A549 (cell line): Measurements from ENCODE around the gene DNPEP. TPM values are rescaled to one million over a fixed set of nuclear protein-coding genes. Genes with fewer than 3 reads are reported as not detected.

ENCODE experiments used
- ATAC-seq, 2 experiments: fragments of 200-7000 bp in 1 of 2; fragments of >200 bp in 1 of 2; cut with Nextera tagmentation in 1 of 2; cut with Tn5 transposase in 1 of 2; 3 replicates each; pipeline versions ENCODE4 v1.8.0 to v1.9.1; 2018 to 2020; ENCODE audit warnings: mild to moderate bottlenecking in 1 of 2, moderate library complexity in 1 of 2
- CTCF ChIA-PET: fragments of 300-600 bp; sonication (Branson Sonifier 250); formaldehyde crosslinking; extraction: SDS; loops from one replicate; lab custom pipeline; 2021; ENCODE audit warnings: antibody characterized with exemption, inconsistent platforms; lab: Yijun Ruan, JAX
- POLR2A ChIA-PET: fragments of 350-600 bp; formaldehyde crosslinking; extraction: SDS; loops from one replicate; lab custom pipeline; 2021; ENCODE audit warnings: antibody characterized with exemption, inconsistent platforms; lab: Yijun Ruan, JAX
- DNase-seq, 2 experiments: peaks; one replicate each; pipeline versions ENCODE4 v3.0.0 to v3.0.0-alpha.2; 2011 to 2016; ENCODE audit warnings: low read depth in 1 of 2, low spot score in 1 of 2
- FAIRE-seq: peaks from 2 replicates; lab custom pipeline; 2011; peaks lifted over from hg19 to GRCh38; lab: Jason Lieb, UNC
- H3K27ac ChIP-seq, 2 experiments: fragments of >200 bp; sonication (Bioruptor Twin); formaldehyde crosslinking; 3 replicates each; pipeline ENCODE4 v1.5.1; 2016 to 2017
- H3K4me1 ChIP-seq: fragments of >200 bp; sonication (Bioruptor Twin); formaldehyde crosslinking; 3 replicates; pipeline ENCODE4 v1.6.1; 2016
- H3K4me2 ChIP-seq: fragments of >200 bp; sonication (Bioruptor Twin); formaldehyde crosslinking; 3 replicates; pipeline ENCODE4 v1.6.1; 2016
- H3K4me3 ChIP-seq: fragments of >200 bp; sonication (Bioruptor Twin); formaldehyde crosslinking; 3 replicates; pipeline ENCODE4 v1.5.1; 2016
- H3K9me3 ChIP-seq: fragments of >200 bp; sonication (Bioruptor Twin); formaldehyde crosslinking; 3 replicates; pipeline ENCODE4 v1.6.1; 2016
- ATOH8 ChIP-seq: fragments of 250-450 bp; sonication (Bioruptor Pico); IDR thresholded peaks from 2 replicates; pipeline ENCODE4 v1.5.0; 2020; ENCODE audit warnings: low read depth, mild to moderate bottlenecking, moderate library complexity
- BHLHE40 ChIP-seq: IDR thresholded peaks from 2 replicates; pipeline ENCODE4 v1.6.1; 2012; ENCODE audit warnings: low read depth, low read length, inconsistent platforms
- CBX2 ChIP-seq: fragments of 200-600 bp; sonication (generic); IDR thresholded peaks from 2 replicates; pipeline ENCODE4 v1.6.1; 2016; ENCODE audit warnings: low read depth, mild to moderate bottlenecking, borderline replicate concordance
- CBX8 ChIP-seq: fragments of 200-600 bp; sonication (generic); IDR thresholded peaks from 2 replicates; pipeline ENCODE4 v1.6.1; 2016
- CHD4 ChIP-seq: fragments of 200-600 bp; sonication (generic); IDR thresholded peaks from 2 replicates; pipeline ENCODE4 v1.6.1; 2016; ENCODE audit warnings: antibody characterized with exemption, mild to moderate bottlenecking, borderline replicate concordance
- E2F6 ChIP-seq: IDR thresholded peaks from 2 replicates; pipeline ENCODE4 v1.6.1; 2012; ENCODE audit warnings: low read depth, borderline replicate concordance
- FOSB ChIP-seq: fragments of 250-450 bp; sonication (Bioruptor Pico); IDR thresholded peaks from 2 replicates; pipeline ENCODE4 v1.5.0; 2020; ENCODE audit warnings: mild to moderate bottlenecking, moderate library complexity
- FOXS1 ChIP-seq: fragments of 250-450 bp; sonication (Bioruptor Pico); IDR thresholded peaks from 2 replicates; pipeline ENCODE4 v1.5.0; 2020; ENCODE audit warnings: mild to moderate bottlenecking, moderate library complexity
- HDAC2 ChIP-seq: fragments of 200-600 bp; sonication (generic); IDR thresholded peaks from 2 replicates; pipeline ENCODE4 v1.6.1; 2016
- HOXA7 ChIP-seq: fragments of 250-450 bp; sonication (Bioruptor Pico); IDR thresholded peaks from 2 replicates; pipeline ENCODE4 v1.5.0; 2020; ENCODE audit warnings: mild to moderate bottlenecking, moderate library complexity
- HOXB5 ChIP-seq: fragments of 250-450 bp; sonication (Bioruptor Pico); IDR thresholded peaks from 2 replicates; pipeline ENCODE4 v1.5.0; 2020; ENCODE audit warnings: mild to moderate bottlenecking, moderate library complexity
- JUN ChIP-seq, 2 experiments: fragments of >200 bp; sonication (Bioruptor Twin); formaldehyde crosslinking; IDR thresholded peaks; 2 replicates in 1 of 2; 3 replicates in 1 of 2; pipeline ENCODE4 v1.6.1; 2016 to 2017
- MYC ChIP-seq: IDR thresholded peaks from 2 replicates; pipeline ENCODE4 v1.6.1; 2012; ENCODE audit warnings: mild to moderate bottlenecking, inconsistent platforms, low read length, improper control_type of control experiment, borderline replicate concordance
- PHF8 ChIP-seq: fragments of 200-600 bp; sonication (generic); IDR thresholded peaks from 2 replicates; pipeline ENCODE4 v1.6.1; 2016; ENCODE audit warnings: low read depth, mild to moderate bottlenecking, antibody characterized with exemption, moderate library complexity, borderline replicate concordance
- POLR2AphosphoS2 ChIP-seq: conservative IDR thresholded peaks from 2 replicates; pipeline ENCODE4 v1.6.1; 2012; ENCODE audit warnings: low read length, improper control_type of control experiment, inconsistent platforms
- RAD21 ChIP-seq, 2 experiments: fragments of >200 bp in 1 of 2; sonication (Bioruptor Twin) in 1 of 2; formaldehyde crosslinking in 1 of 2; IDR thresholded peaks in 1 of 2; conservative IDR thresholded peaks in 1 of 2; 2 replicates in 1 of 2; 3 replicates in 1 of 2; pipeline ENCODE4 v1.6.1; 2012 to 2018; ENCODE audit warnings: inconsistent platforms in 1 of 2
- RARB ChIP-seq: fragments of 250-450 bp; sonication (Bioruptor Pico); IDR thresholded peaks from 2 replicates; pipeline ENCODE4 v1.8.0; 2021; ENCODE audit warnings: mild to moderate bottlenecking, moderate library complexity
- RCOR1 ChIP-seq: fragments of 150-350 bp; IDR thresholded peaks from 2 replicates; pipeline ENCODE4 v1.6.1; 2014; ENCODE audit warnings: antibody characterized with exemption, low read length, low read depth
- RNF2 ChIP-seq: fragments of 200-600 bp; sonication (generic); IDR thresholded peaks from 2 replicates; pipeline ENCODE4 v1.6.1; 2016; ENCODE audit warnings: low read depth, mild to moderate bottlenecking, antibody characterized with exemption, moderate library complexity, borderline replicate concordance
- SMC3 ChIP-seq: fragments of >200 bp; sonication (Bioruptor Twin); formaldehyde crosslinking; IDR thresholded peaks from 3 replicates; pipeline ENCODE4 v1.6.1; 2018; ENCODE audit warnings: inconsistent platforms
- TFCP2L1 ChIP-seq: fragments of 250-450 bp; sonication (Bioruptor Pico); IDR thresholded peaks from 2 replicates; pipeline ENCODE4 v1.5.0; 2021; ENCODE audit warnings: mild to moderate bottlenecking
- ZSCAN20 ChIP-seq: fragments of 250-450 bp; sonication (Bioruptor Pico); IDR thresholded peaks from 2 replicates; pipeline ENCODE4 v1.8.0; 2022; ENCODE audit warnings: mild to moderate bottlenecking, moderate library complexity
- WGBS: methylation state at CpG from one replicate; pipeline ENCODE4 v1.1.6; 2017; ENCODE audit errors: missing lambda C conversion rate; 5-methylcytosine and 5-hydroxymethylcytosine counted together
- polyA plus RNA-seq, 4 experiments: library from polyadenylated mRNA; depleted of rRNA in 3 of 4; stranded (reverse); fragments of >200 nt; fragmentation: RNase III in 1 of 4; extraction: RNeasy Plus Mini Kit Qiagen cat#74134 plus additional on column Dnase treatment in 1 of 4; gene quantifications; 2 replicates in 3 of 4; 3 replicates in 1 of 4; pipeline ENCODE4 v1.2.3, GENCODE V29; 2011 to 2017
- TF ChIP-seq, protein P1 (sequence below): fragments of >200 bp; sonication (Bioruptor Twin); formaldehyde crosslinking; IDR thresholded peaks from 2 replicates; pipeline ENCODE4 v1.6.1; 2016
- TF ChIP-seq, protein P2 (sequence below): IDR thresholded peaks from 2 replicates; pipeline ENCODE4 v1.6.1; 2012
- TF ChIP-seq, protein P3 (sequence below): fragments of 450-650 bp; IDR thresholded peaks from 2 replicates; pipeline ENCODE4 v1.6.1; 2014; ENCODE audit warnings: antibody characterized with exemption
- TF ChIP-seq, protein P4 (sequence below): fragments of >200 bp; sonication (Bioruptor Twin); formaldehyde crosslinking; IDR thresholded peaks from 3 replicates; pipeline ENCODE4 v1.6.1; 2016

The DNPEP gene
- polyA plus RNA-seq, 2 of the 4 experiments (the other 2 are of a cell fraction): 29.0 to 40.9 TPM

- ATAC-seq (no peak), DNase-seq (no peak), FAIRE-seq (no peak)
- peaks cover 6% of the 10 kb centered on the region for H3K4me1 ChIP-seq
- POLR2A ChIA-PET: no interaction called here
- no peaks in the 10 kb centered on the region for H3K9me3 ChIP-seq
- no peak overlapping the region for H3K27ac ChIP-seq
- H3K4me3 ChIP-seq: no peak overlapping the region
- no peak for TF ChIP-seq MYC
- no peak for TF ChIP-seq CHD4
- TF ChIP-seq PHF8: no peak
- no peak for TF ChIP-seq CBX8
- TF ChIP-seq, all 56 proteins: peak for 0
- WGBS: 79% methylated on average over 9 of the region's 9 CpGs
- CTCF ChIA-PET: interaction anchor here (0.9 to 7.7 kb wide), 4 partner anchors 11 to 137 kb away, joined by 3 to 90 read pairs (median 16); no protein-coding TSS in a partner anchor
- H3K4me2 ChIP-seq: no peak overlapping the region
Measured at GRCh38 chr2:219392754-219393153, 5.0 kb upstream of the DNPEP start.

- peak overlapping the region; percentile 99 for H3K4me3 ChIP-seq
- POLR2A ChIA-PET: interaction anchor here (1.5 to 2.1 kb wide), 3 partner anchors 10 to 182 kb away, joined by 3 to 16 read pairs (median 7); partner anchors contain the start of genes GMPPA and ZFAND2B
- CTCF ChIA-PET: interaction anchor here (0.6 to 7.7 kb wide), 19 partner anchors 9 to 331 kb away, joined by 3 to 90 read pairs (median 4); partner anchors contain the start of genes CNPPD1 and DNAJB2
- H3K4me2 ChIP-seq: peak overlapping the region; percentile 91
- no peaks in the 10 kb centered on the region for H3K9me3 ChIP-seq
- 55% methylated on average over 6 of the region's 6 CpGs for WGBS
- ATAC-seq (no peak), DNase-seq (no peak), FAIRE-seq (no peak)
- H3K27ac ChIP-seq: peak overlapping the region; percentile 70 to 96
- no peak for TF ChIP-seq RARB (CRISPR knock-in tag)
- TF ChIP-seq HOXB5: no peak
- no peak for TF ChIP-seq FOSB (CRISPR knock-in tag)
- no peak for TF ChIP-seq RAD21 (conservative IDR thresholded peaks at IDR 0.05 in 1 of 2, IDR thresholded peaks at IDR 0.05 in 1 of 2)
- TF ChIP-seq FOXS1: no peak
- no peak for TF ChIP-seq HOXA7
- no peak for TF ChIP-seq RCOR1
- TF ChIP-seq CHD4: no peak
- TF ChIP-seq HDAC2: no peak
- no peak for TF ChIP-seq POLR2AphosphoS2
- TF ChIP-seq, protein P1, sequence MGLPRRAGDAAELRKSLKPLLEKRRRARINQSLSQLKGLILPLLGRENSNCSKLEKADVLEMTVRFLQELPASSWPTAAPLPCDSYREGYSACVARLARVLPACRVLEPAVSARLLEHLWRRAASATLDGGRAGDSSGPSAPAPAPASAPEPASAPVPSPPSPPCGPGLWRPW: no peak
- TF ChIP-seq, protein P2, sequence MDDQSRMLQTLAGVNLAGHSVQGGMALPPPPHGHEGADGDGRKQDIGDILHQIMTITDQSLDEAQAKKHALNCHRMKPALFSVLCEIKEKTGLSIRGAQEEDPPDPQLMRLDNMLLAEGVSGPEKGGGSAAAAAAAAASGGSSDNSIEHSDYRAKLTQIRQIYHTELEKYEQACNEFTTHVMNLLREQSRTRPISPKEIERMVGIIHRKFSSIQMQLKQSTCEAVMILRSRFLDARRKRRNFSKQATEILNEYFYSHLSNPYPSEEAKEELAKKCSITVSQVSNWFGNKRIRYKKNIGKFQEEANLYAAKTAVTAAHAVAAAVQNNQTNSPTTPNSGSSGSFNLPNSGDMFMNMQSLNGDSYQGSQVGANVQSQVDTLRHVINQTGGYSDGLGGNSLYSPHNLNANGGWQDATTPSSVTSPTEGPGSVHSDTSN: no peak
- TF ChIP-seq, all 56 proteins: peak for 0
- peaks cover 9% of the 10 kb centered on the region for H3K4me1 ChIP-seq
Measured at GRCh38 chr2:219388907-219389156, 1.1 kb upstream of the DNPEP start.

DNA sequence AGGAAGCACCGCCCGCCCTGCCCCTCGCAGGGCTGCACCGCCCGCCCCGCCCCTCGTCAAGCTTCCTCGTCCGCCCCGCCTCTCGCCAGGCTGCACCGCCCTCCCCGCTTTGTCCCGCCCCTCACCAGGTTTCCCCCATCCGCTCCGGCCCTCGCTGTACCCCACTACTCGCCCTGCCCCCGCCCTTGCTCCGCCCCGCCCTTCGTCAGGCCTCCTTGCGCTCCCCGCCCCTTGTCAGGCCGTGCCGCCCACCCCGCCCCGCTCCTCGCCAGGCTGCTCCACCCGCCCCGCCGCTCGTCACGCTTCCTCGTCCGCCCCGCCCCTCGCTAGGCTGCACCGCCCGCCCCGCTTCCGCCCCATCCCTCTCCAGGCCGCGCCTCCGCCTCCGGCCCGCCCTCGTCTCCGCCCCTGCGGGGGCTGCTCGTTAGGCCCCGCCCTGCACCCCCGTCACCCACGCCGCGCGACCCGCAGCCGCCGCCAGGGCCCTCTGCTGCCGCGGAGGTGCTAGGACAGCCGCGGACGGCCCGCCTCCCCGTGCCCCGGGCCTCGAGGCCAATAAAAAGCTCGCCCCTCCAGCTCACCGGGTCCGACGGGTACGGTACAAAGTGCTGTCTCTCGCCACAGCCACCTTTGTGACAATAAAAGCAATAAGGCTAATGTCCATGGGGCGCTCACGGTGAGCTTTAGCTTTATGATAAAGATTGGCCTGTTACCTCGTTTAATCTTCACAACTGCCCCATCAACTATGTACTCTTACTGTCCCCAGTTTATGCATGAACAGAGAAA is 602 bp upstream of the DNPEP start:
- peak; percentile 77 to 82 for ATAC-seq
- H3K4me1 ChIP-seq: peaks cover 9% of the 10 kb centered on the region
- no peaks in the 10 kb centered on the region for H3K9me3 ChIP-seq
- FAIRE-seq: no peak
- WGBS: 4% methylated on average over 5 of the region's 78 CpGs
- peak; percentile 76 to 96 for DNase-seq
- H3K4me2 ChIP-seq: peak overlapping the region; percentile 91
- ChIA-PET POLR2A (interaction anchor here (0.6 to 2.1 kb wide), 16 partner anchors 11 to 386 kb away, joined by 3 to 16 read pairs (median 4); partner anchors contain the start of genes GLB1L, GMPPA, STK11IP and STK16), CTCF (interaction anchor here (0.5 to 7.7 kb wide), 24 partner anchors 9 to 330 kb away, joined by 3 to 90 read pairs (median 4); partner anchors contain the start of genes CNPPD1 and DNAJB2)
- H3K4me3 ChIP-seq: peak overlapping the region; percentile 99
- peak overlapping the region; percentile 75 to 96 for H3K27ac ChIP-seq
- 0 out of 2 replicates have a peak, but pooled peaks have one; percentile 58 for TF ChIP-seq E2F6
- TF ChIP-seq RNF2: no peak
- TF ChIP-seq JUN (IDR thresholded peaks at IDR 0.05): peak in 1 of 2 experiments; percentile 5; a peak in 1 of 5 replicates
- no peak for TF ChIP-seq ZSCAN20 (CRISPR knock-in tag)
- TF ChIP-seq, protein P3, sequence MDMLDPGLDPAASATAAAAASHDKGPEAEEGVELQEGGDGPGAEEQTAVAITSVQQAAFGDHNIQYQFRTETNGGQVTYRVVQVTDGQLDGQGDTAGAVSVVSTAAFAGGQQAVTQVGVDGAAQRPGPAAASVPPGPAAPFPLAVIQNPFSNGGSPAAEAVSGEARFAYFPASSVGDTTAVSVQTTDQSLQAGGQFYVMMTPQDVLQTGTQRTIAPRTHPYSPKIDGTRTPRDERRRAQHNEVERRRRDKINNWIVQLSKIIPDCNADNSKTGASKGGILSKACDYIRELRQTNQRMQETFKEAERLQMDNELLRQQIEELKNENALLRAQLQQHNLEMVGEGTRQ: no peak
- no peak for TF ChIP-seq BHLHE40
- TF ChIP-seq SMC3: peak; percentile 50; the same call in 1 of the 3 replicates
- TF ChIP-seq RAD21 (conservative IDR thresholded peaks at IDR 0.05 in 1 of 2, IDR thresholded peaks at IDR 0.05 in 1 of 2): peak in 1 of 2 experiments; percentile 38; a peak in 1 of 5 replicates
- TF ChIP-seq TFCP2L1 (CRISPR knock-in tag): no peak
- TF ChIP-seq FOSB (CRISPR knock-in tag): no peak
- TF ChIP-seq ATOH8 (CRISPR knock-in tag): no peak
- TF ChIP-seq FOXS1: no peak
- TF ChIP-seq, protein P4, sequence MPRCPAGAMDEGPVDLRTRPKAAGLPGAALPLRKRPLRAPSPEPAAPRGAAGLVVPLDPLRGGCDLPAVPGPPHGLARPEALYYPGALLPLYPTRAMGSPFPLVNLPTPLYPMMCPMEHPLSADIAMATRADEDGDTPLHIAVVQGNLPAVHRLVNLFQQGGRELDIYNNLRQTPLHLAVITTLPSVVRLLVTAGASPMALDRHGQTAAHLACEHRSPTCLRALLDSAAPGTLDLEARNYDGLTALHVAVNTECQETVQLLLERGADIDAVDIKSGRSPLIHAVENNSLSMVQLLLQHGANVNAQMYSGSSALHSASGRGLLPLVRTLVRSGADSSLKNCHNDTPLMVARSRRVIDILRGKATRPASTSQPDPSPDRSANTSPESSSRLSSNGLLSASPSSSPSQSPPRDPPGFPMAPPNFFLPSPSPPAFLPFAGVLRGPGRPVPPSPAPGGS: no peak
- no peak for TF ChIP-seq CBX2
